SU-DHL-6 (cell line): ENCODE data around the gene PTPRG.

Experiments
- H2AFZ ChIP-seq: fragments of 200-600 bp; sonication (generic); 2 replicates; pipeline ENCODE4 v1.6.1; 2014; ENCODE audit warnings: low read depth, mild to moderate bottlenecking, moderate library complexity, mixed read lengths, antibody characterized with exemption, low read length; ENCODE audit not compliant: severe bottlenecking
- H3F3A ChIP-seq: fragments of 200-600 bp; shearing (Covaris generic); 2 replicates; pipeline ENCODE4 v1.6.0; 2016; ENCODE audit warnings: antibody characterized with exemption, mild to moderate bottlenecking; ENCODE audit not compliant: insufficient read depth
- H3K27ac ChIP-seq: fragments of 200-600 bp; sonication (generic); 2 replicates; pipeline ENCODE4 v1.5.1; 2016; ENCODE audit warnings: low read depth, mild to moderate bottlenecking, low read length, moderate library complexity, mixed read lengths
- H3K27me3 ChIP-seq: fragments of 200-600 bp; sonication (generic), shearing (Covaris generic); 2 replicates; pipeline ENCODE4 v1.6.0; 2014; ENCODE audit warnings: mild to moderate bottlenecking, low read length
- H3K36me3 ChIP-seq: fragments of 200-600 bp; sonication (generic); 2 replicates; pipeline ENCODE4 v1.6.1; 2014; ENCODE audit warnings: mild to moderate bottlenecking, low read length, mixed read lengths
- H3K4me2 ChIP-seq: fragments of 300-600, 200-600 bp; shearing (Covaris generic), sonication (generic); 2 replicates; pipeline ENCODE4 v1.6.0; 2014; ENCODE audit warnings: low read length, low read depth, mild to moderate bottlenecking; ENCODE audit not compliant: poor library complexity, severe bottlenecking
- H3K4me3 ChIP-seq: fragments of 200-600 bp; sonication (generic); 2 replicates; pipeline ENCODE4 v1.5.1; 2014; ENCODE audit warnings: antibody characterized with exemption, low read length, mild to moderate bottlenecking, mixed read lengths; ENCODE audit not compliant: insufficient read depth, poor library complexity, severe bottlenecking
- H3K79me2 ChIP-seq: fragments of 200-600 bp; sonication (generic); 2 replicates; pipeline ENCODE4 v1.6.1; 2014; ENCODE audit warnings: mild to moderate bottlenecking, low read length, moderate library complexity; ENCODE audit not compliant: insufficient read depth
- H3K9ac ChIP-seq: fragments of 200-600 bp; sonication (generic); 2 replicates; pipeline ENCODE4 v1.7.0; 2014; ENCODE audit warnings: mild to moderate bottlenecking, low read length
- H3K9me2 ChIP-seq: fragments of 200-600 bp; sonication (generic); replicated peaks from 2 replicates; pipeline ENCODE4 v1.6.1; 2014; ENCODE audit warnings: low read length; ENCODE audit not compliant: insufficient read depth
- H3K9me3 ChIP-seq: fragments of 200-600 bp; sonication (generic); 2 replicates; pipeline ENCODE4 v1.6.1; 2014; ENCODE audit warnings: low read length, mixed read lengths; ENCODE audit not compliant: insufficient read depth
- H4K20me1 ChIP-seq: fragments of 200-600 bp; sonication (generic); 2 replicates; pipeline ENCODE4 v1.6.1; 2014; ENCODE audit warnings: low read depth, mild to moderate bottlenecking, antibody characterized with exemption, low read length, moderate library complexity, mixed read lengths
- CTCF ChIP-seq: fragments of 200-600 bp; sonication (generic); IDR thresholded peaks from one replicate; pipeline ENCODE4 v1.5.1; 2017; ENCODE audit warnings: antibody characterized with exemption, mild to moderate bottlenecking, low read length, moderate library complexity; ENCODE audit not compliant: insufficient read depth, poor library complexity, severe bottlenecking
- EZH2phosphoT487 ChIP-seq: fragments of 200-600 bp; sonication (generic), shearing (Covaris generic); conservative IDR thresholded peaks from 2 replicates; pipeline ENCODE4 v1.6.1; 2018; ENCODE audit warnings: mild to moderate bottlenecking, antibody characterized with exemption, low read length, moderate library complexity, mixed read lengths

The PTPRG gene

GRCh38 chr3:61662861-61663260 lies 101.5 kb downstream of the PTPRG start:
- H3K36me3 ChIP-seq, result no peaks in the 10 kb centered on the region
- H2AFZ ChIP-seq, result no peak overlapping the region
- no peaks in the 10 kb centered on the region for H3K79me2 ChIP-seq
- no peaks in the 10 kb centered on the region for H3F3A ChIP-seq
- no peaks in the 10 kb centered on the region for H4K20me1 ChIP-seq
- no peaks in the 10 kb centered on the region for H3K27me3 ChIP-seq
- no peaks in the 10 kb centered on the region for H3K9me2 ChIP-seq
- no peak overlapping the region for H3K4me3 ChIP-seq
- H3K9me3 ChIP-seq, result no peaks in the 10 kb centered on the region
- no peak overlapping the region for H3K4me2 ChIP-seq
- no peak overlapping the region for H3K9ac ChIP-seq
- H3K27ac ChIP-seq, result no peak overlapping the region
- TF ChIP-seq EZH2phosphoT487 (no peak), CTCF (no peak)

- Histone ChIP-seq H3F3A (no peaks in the 10 kb centered on the region), H3K27ac (no peak overlapping the region), H3K27me3 (no peaks in the 10 kb centered on the region), H3K4me3 (no peak overlapping the region), H3K4me2 (no peak overlapping the region), H3K9me2 (no peaks in the 10 kb centered on the region), H3K36me3 (no peaks in the 10 kb centered on the region), H3K9me3 (no peaks in the 10 kb centered on the region), H3K9ac (no peak overlapping the region), H4K20me1 (no peaks in the 10 kb centered on the region), H3K79me2 (no peaks in the 10 kb centered on the region), H2AFZ (no peak overlapping the region)
- TF ChIP-seq EZH2phosphoT487 (no peak), CTCF (no peak)
Measured at GRCh38 chr3:61663356-61664104, 102.2 kb downstream of the PTPRG start.

GRCh38 chr3:61664105-61664482 lies 102.7 kb downstream of the PTPRG start:
- Histone ChIP-seq H3F3A (no peaks in the 10 kb centered on the region), H3K9me2 (no peaks in the 10 kb centered on the region), H3K4me3 (no peak overlapping the region), H3K27me3 (no peaks in the 10 kb centered on the region), H3K4me2 (no peak overlapping the region), H3K27ac (no peak overlapping the region), H3K79me2 (no peaks in the 10 kb centered on the region), H4K20me1 (no peaks in the 10 kb centered on the region), H2AFZ (no peak overlapping the region), H3K9me3 (no peaks in the 10 kb centered on the region), H3K9ac (no peak overlapping the region), H3K36me3 (no peaks in the 10 kb centered on the region)
- TF ChIP-seq EZH2phosphoT487 (no peak), CTCF (no peak)
